Measurements from ENCODE around the gene KRT17.
"Not testable (repeated sequence)": the region's sequence is repeated elsewhere in the genome, so short reads cannot be mapped to it uniquely, and the experiment has no call there.

Gene KRT17

GRCh38 chr17:41619036-41619926 lies 5.1 kb downstream of the KRT17 start:
- DNase-seq, result no peak

- DNase-seq, result no peak
Observed at GRCh38 chr17:41618341-41619035, 5.9 kb downstream of the KRT17 start.

GRCh38 chr17:41617698-41618097 lies 6.7 kb downstream of the KRT17 start:
- no peak for DNase-seq

- DNase-seq, result no peak
Observed at GRCh38 chr17:41617136-41617535, 7.2 kb downstream of the KRT17 start.

- not testable (repeated sequence) for DNase-seq
Observed at GRCh38 chr17:41616486-41616885, 7.9 kb downstream of the KRT17 start.

GRCh38 chr17:41615454-41615853 lies 8.9 kb downstream of the KRT17 start:
- no peak for DNase-seq

GRCh38 chr17:41614767-41615166 lies 9.6 kb downstream of the KRT17 start:
- DNase-seq, result not testable (repeated sequence)

GRCh38 chr17:41614098-41614497 lies 10.3 kb downstream of the KRT17 start:
- no peak for DNase-seq

GRCh38 chr17:41613277-41614082 lies 10.9 kb downstream of the KRT17 start:
- DNase-seq, result no peak

GRCh38 chr17:41612376-41613160 lies 11.8 kb downstream of the KRT17 start, which contains the start of gene KRT16:
Gene KRT16 (minus strand): TSS chr17:41612767. CDS start chr17:41612688, 79 bp downstream.
- DNase-seq, result not testable (repeated sequence)

GRCh38 chr17:41610965-41611640 lies 13.3 kb downstream of the KRT17 start:
- DNase-seq, result no peak

- DNase-seq, result not testable (repeated sequence)
Observed at GRCh38 chr17:41610061-41610517, 14.3 kb downstream of the KRT17 start.

GRCh38 chr17:41606930-41607329 lies 17.4 kb downstream of the KRT17 start:
- DNase-seq, result not testable (repeated sequence)

GRCh38 chr17:41602524-41602923 lies 21.9 kb downstream of the KRT17 start:
- DNase-seq, result no peak

GRCh38 chr17:41600318-41600717 lies 24.1 kb downstream of the KRT17 start:
- DNase-seq, result no peak

GRCh38 chr17:41599680-41600079 lies 24.7 kb downstream of the KRT17 start:
- no peak for DNase-seq

- no peak for DNase-seq
Observed at GRCh38 chr17:41595585-41595984, 28.8 kb downstream of the KRT17 start.

- DNase-seq, result no peak
Observed at GRCh38 chr17:41594363-41594915, 29.9 kb downstream of the KRT17 start.

- no peak for DNase-seq
Observed at GRCh38 chr17:41593306-41593981, 30.9 kb downstream of the KRT17 start.

GRCh38 chr17:41592601-41593305 lies 31.6 kb downstream of the KRT17 start:
- no peak for DNase-seq
